ENCODE measurements around the gene MGAT5. TPM values are rescaled to one million over a fixed set of nuclear protein-coding genes. Genes with fewer than 3 reads are reported as not detected.

The MGAT5 gene
- total RNA-seq, 1 experiment from 2014 or later, result 34.0 TPM

DNA sequence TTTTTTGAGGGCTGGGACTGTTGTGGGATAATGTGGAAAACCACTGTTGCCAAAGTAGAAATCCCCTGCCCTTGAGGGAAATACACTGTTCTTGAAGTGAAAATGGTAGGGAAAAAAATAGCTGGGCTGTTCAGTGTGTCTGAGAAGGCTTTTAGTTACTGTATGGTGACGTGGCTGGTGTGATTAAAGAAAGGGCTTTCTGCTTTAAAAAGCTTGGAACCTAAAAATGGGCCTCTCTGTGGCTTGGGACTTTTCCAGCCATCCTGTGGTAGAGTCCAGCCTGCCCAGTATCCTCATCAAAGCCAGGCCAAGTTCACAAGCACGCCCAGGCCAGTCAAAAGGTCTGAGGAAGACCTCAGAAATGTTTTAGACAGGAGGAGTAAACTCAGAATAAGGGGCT is 6.8 kb downstream of the MGAT5 start:
- H3K4me2 ChIP-seq (ENCODE audit: low read length), result no peak overlapping the region
- no peaks in the 10 kb centered on the region for H3K9me3 ChIP-seq (ENCODE audit: control insufficient read depth in 1 of 2, insufficient read depth in 1 of 2, low read depth in 1 of 2, low read length in 2 of 2)
- no peaks in the 10 kb centered on the region for H3K4me1 ChIP-seq (ENCODE audit: control insufficient read depth in 1 of 2, insufficient read depth in 2 of 2, low read length in 2 of 2)
- no peak overlapping the region for H3K9ac ChIP-seq (ENCODE audit: low read length)
- POLR2A ChIA-PET, result no interaction called here
- H3K36me3 ChIP-seq (ENCODE audit: control insufficient read depth in 1 of 2, insufficient read depth in 2 of 2, low read length in 2 of 2), result no peaks in the 10 kb centered on the region
- ATAC-seq (no peak), DNase-seq (ENCODE audit: low read depth, low spot score) (no peak)
- H2AFZ ChIP-seq (ENCODE audit: low read depth, low read length, poor library complexity, severe bottlenecking), result no peak overlapping the region
- no peaks in the 10 kb centered on the region for H3K9me2 ChIP-seq (ENCODE audit: insufficient read depth)
- CTCF ChIA-PET, result interaction anchor here (0.7 kb wide), 1 partner anchor 741 kb away, joined by 3 read pairs; no protein-coding TSS in a partner anchor
- no peaks in the 10 kb centered on the region for H4K20me1 ChIP-seq (ENCODE audit: insufficient read depth)
- no peak overlapping the region for H3K4me3 ChIP-seq (replicated peaks in 1 of 2; ENCODE audit: low read depth in 1 of 2, low read length in 2 of 2)
- BruUV-seq (replicated peaks), result no TSS peak
- H3K79me2 ChIP-seq (ENCODE audit: insufficient read depth, low read length), result no peaks in the 10 kb centered on the region
- no peak overlapping the region for H3K27ac ChIP-seq (ENCODE audit: low read depth, low read length)
- no peak for TF ChIP-seq YY1 (IDR thresholded peaks at IDR 0.05; ENCODE audit: extremely low read depth, insufficient replicate concordance, low read depth, low read length)
- no peak for TF ChIP-seq SRF (IDR thresholded peaks at IDR 0.05; ENCODE audit: low read depth)
- TF ChIP-seq POLR2A (IDR thresholded peaks at IDR 0.05; ENCODE audit: borderline replicate concordance, extremely low read depth, insufficient read depth, insufficient read length), result no peak
- TF ChIP-seq SP1 (IDR thresholded peaks at IDR 0.05; ENCODE audit: low read depth), result no peak
- TF ChIP-seq ZNF274 (IDR thresholded peaks at IDR 0.05; ENCODE audit: low read depth, low read length), result no peak
- TF ChIP-seq EZH2 (IDR thresholded peaks at IDR 0.05), result no peak
- TF ChIP-seq, protein P1, sequence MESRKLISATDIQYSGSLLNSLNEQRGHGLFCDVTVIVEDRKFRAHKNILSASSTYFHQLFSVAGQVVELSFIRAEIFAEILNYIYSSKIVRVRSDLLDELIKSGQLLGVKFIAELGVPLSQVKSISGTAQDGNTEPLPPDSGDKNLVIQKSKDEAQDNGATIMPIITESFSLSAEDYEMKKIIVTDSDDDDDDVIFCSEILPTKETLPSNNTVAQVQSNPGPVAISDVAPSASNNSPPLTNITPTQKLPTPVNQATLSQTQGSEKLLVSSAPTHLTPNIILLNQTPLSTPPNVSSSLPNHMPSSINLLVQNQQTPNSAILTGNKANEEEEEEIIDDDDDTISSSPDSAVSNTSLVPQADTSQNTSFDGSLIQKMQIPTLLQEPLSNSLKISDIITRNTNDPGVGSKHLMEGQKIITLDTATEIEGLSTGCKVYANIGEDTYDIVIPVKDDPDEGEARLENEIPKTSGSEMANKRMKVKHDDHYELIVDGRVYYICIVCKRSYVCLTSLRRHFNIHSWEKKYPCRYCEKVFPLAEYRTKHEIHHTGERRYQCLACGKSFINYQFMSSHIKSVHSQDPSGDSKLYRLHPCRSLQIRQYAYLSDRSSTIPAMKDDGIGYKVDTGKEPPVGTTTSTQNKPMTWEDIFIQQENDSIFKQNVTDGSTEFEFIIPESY (IDR thresholded peaks at IDR 0.05; ENCODE audit: extremely low read depth, insufficient replicate concordance, low read length), result no peak
- TF ChIP-seq SIN3A (IDR thresholded peaks at IDR 0.05; ENCODE audit: low read depth), result no peak
- no peak for TF ChIP-seq FOSL1 (IDR thresholded peaks at IDR 0.05; ENCODE audit: low read depth)
- no peak for TF ChIP-seq TCF7L2 (IDR thresholded peaks at IDR 0.05; ENCODE audit: borderline replicate concordance, extremely low read depth, insufficient read depth, insufficient read length)
- TF ChIP-seq, protein P2, sequence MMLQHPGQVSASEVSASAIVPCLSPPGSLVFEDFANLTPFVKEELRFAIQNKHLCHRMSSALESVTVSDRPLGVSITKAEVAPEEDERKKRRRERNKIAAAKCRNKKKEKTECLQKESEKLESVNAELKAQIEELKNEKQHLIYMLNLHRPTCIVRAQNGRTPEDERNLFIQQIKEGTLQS (IDR thresholded peaks at IDR 0.05), result no peak
- no peak for TF ChIP-seq RAD21 (IDR thresholded peaks at IDR 0.05; ENCODE audit: low read depth)
- no peak for TF ChIP-seq POLR2AphosphoS5 (IDR thresholded peaks at IDR 0.05; ENCODE audit: low read depth, low read length)
- TF ChIP-seq, protein P3, sequence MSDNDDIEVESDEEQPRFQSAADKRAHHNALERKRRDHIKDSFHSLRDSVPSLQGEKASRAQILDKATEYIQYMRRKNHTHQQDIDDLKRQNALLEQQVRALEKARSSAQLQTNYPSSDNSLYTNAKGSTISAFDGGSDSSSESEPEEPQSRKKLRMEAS (IDR thresholded peaks at IDR 0.05), result no peak
- intact Hi-C loops (cut with micrococcal nuclease), result no loop called here
- RAD21 ChIA-PET (ENCODE audit: low non-redundant PET in 1 of 2, low total read pairs in 2 of 2, uncharacterized antibody in 2 of 2, unreplicated experiment in 2 of 2), result no interaction called here
- no peaks in the 10 kb centered on the region for H3K27me3 ChIP-seq (ENCODE audit: insufficient read depth, low read length)

All from HCT116 (cell line).